IMR-90 (cell line): ENCODE data around the gene GRB10. TPM values are rescaled to one million over a fixed set of nuclear protein-coding genes. Genes with fewer than 3 reads are reported as not detected.

Experiments
- ATAC-seq: fragments of 200-7000 bp; cut with Tn5 transposase; 2 replicates; pipeline ENCODE4 v1.9.1; 2020; ENCODE audit warnings: low read depth, mild to moderate bottlenecking, moderate library complexity
- BruUV-seq: library from RNA; stranded (reverse); fragments of 400-500 nt; replicated peaks from 2 replicates; lab custom pipeline; 2021; lab: Mats Ljungman, UMichigan
- CTCF ChIA-PET: fragments of 300-600 bp; formaldehyde crosslinking; extraction: SDS; loops from one replicate; lab custom pipeline; 2021; ENCODE audit warnings: antibody characterized with exemption; lab: Yijun Ruan, JAX
- POLR2A ChIA-PET: fragments of 300-600 bp; sonication (Branson Sonifier 250); formaldehyde crosslinking; loops from one replicate; lab custom pipeline; 2022; ENCODE audit warnings: antibody characterized with exemption; ENCODE audit not compliant: unreplicated experiment; lab: Charles Lee
- DNase-seq: peaks from one replicate; pipeline ENCODE4 v3.0.0; 2013
- H2AFZ ChIP-seq: replicated peaks from 2 replicates; pipeline ENCODE3; 2013; ENCODE audit warnings: low read length, mild to moderate bottlenecking; ENCODE audit not compliant: poor library complexity
- H2AK5ac ChIP-seq: 2 replicates; pipeline ENCODE4 v1.6.1; 2013; ENCODE audit warnings: low read depth, low read length, inconsistent platforms
- H2AK9ac ChIP-seq: replicated peaks from 2 replicates; pipeline ENCODE3; 2013; ENCODE audit warnings: mild to moderate bottlenecking, low read depth, low read length, moderate library complexity; ENCODE audit not compliant: poor library complexity
- H2BK120ac ChIP-seq: 2 replicates; pipeline ENCODE4 v1.6.1; 2013; ENCODE audit warnings: low read depth, low read length, inconsistent platforms
- H2BK15ac ChIP-seq: 3 replicates; pipeline ENCODE4 v1.6.1; 2013; ENCODE audit warnings: low read depth, low read length, inconsistent platforms
- H2BK20ac ChIP-seq: 2 replicates; pipeline ENCODE4 v1.6.1; 2013; ENCODE audit warnings: low read depth, mild to moderate bottlenecking, inconsistent platforms, low read length, moderate library complexity
- H2BK5ac ChIP-seq: 2 replicates; pipeline ENCODE4 v1.6.1; 2013; ENCODE audit warnings: mild to moderate bottlenecking, low read depth, low read length, inconsistent platforms; ENCODE audit not compliant: poor library complexity, severe bottlenecking
- H3K14ac ChIP-seq: replicated peaks from 2 replicates; pipeline ENCODE4 v1.6.1; 2013; ENCODE audit warnings: low read depth, low read length, inconsistent platforms
- H3K18ac ChIP-seq: 2 replicates; pipeline ENCODE4 v1.6.1; 2013; ENCODE audit warnings: low read depth, low read length, control low read depth
- H3K23ac ChIP-seq: 2 replicates; pipeline ENCODE4 v1.6.1; 2013; ENCODE audit warnings: low read depth, low read length, inconsistent platforms
- H3K27ac ChIP-seq: 2 replicates; pipeline ENCODE4 v1.5.1; 2013; ENCODE audit warnings: mild to moderate bottlenecking, control low read depth, low read length; ENCODE audit not compliant: insufficient read depth
- H3K27me3 ChIP-seq: 2 replicates; pipeline ENCODE4 v1.6.1; 2013; ENCODE audit warnings: low read length; ENCODE audit not compliant: control insufficient read depth, insufficient read depth
- H3K36me3 ChIP-seq: 2 replicates; pipeline ENCODE4 v1.6.1; 2013; ENCODE audit warnings: low read length, mixed read lengths; ENCODE audit not compliant: control insufficient read depth, insufficient read depth
- H3K4ac ChIP-seq: 2 replicates; pipeline ENCODE4 v1.6.1; 2013; ENCODE audit warnings: low read depth, low read length, inconsistent platforms
- H3K4me1 ChIP-seq: 2 replicates; pipeline ENCODE4 v1.6.1; 2013; ENCODE audit warnings: low read length, mixed read lengths; ENCODE audit not compliant: control insufficient read depth, insufficient read depth
- H3K4me2 ChIP-seq: 2 replicates; pipeline ENCODE4 v1.6.1; 2013; ENCODE audit warnings: low read depth, mild to moderate bottlenecking, control low read depth, low read length, moderate library complexity
- H3K4me3 ChIP-seq: 2 replicates; pipeline ENCODE4 v1.5.1; 2013; ENCODE audit warnings: low read depth, mild to moderate bottlenecking, control low read depth, low read length, moderate library complexity; ENCODE audit not compliant: insufficient read depth
- H3K56ac ChIP-seq: 2 replicates; pipeline ENCODE4 v1.6.1; 2013; ENCODE audit warnings: low read length, inconsistent platforms; ENCODE audit not compliant: insufficient read depth; ENCODE audit errors: extremely low read depth
- H3K79me1 ChIP-seq, 2 experiments: 2 replicates each; pipeline ENCODE4 v1.6.1; 2013; ENCODE audit warnings: low read length in 2 of 2, inconsistent platforms in 1 of 2, low read depth in 1 of 2
- H3K9ac ChIP-seq: 2 replicates; pipeline ENCODE4 v1.6.1; 2013; ENCODE audit warnings: low read depth, low read length, control low read depth
- H3K9me1 ChIP-seq: 2 replicates; pipeline ENCODE4 v1.6.1; 2013; ENCODE audit warnings: low read length, inconsistent platforms; ENCODE audit not compliant: insufficient read depth
- H3K9me3 ChIP-seq: 2 replicates; pipeline ENCODE4 v1.6.1; 2013; ENCODE audit warnings: low read length; ENCODE audit not compliant: control insufficient read depth, insufficient read depth
- H4K20me1 ChIP-seq: 2 replicates; pipeline ENCODE4 v1.6.1; 2013; ENCODE audit warnings: low read length, inconsistent platforms; ENCODE audit not compliant: insufficient read depth
- H4K5ac ChIP-seq: 2 replicates; pipeline ENCODE4 v1.6.1; 2013; ENCODE audit warnings: mild to moderate bottlenecking, low read depth, low read length, control low read depth
- H4K8ac ChIP-seq, 2 experiments: 2 replicates each; pipeline ENCODE4 v1.6.1; 2013; ENCODE audit warnings: low read depth in 2 of 2, low read length in 2 of 2, control low read depth in 1 of 2, inconsistent platforms in 1 of 2
- H4K91ac ChIP-seq: 2 replicates; pipeline ENCODE4 v1.6.1; 2013; ENCODE audit warnings: low read depth, low read length, inconsistent platforms; ENCODE audit not compliant: insufficient read depth
- BHLHE40 ChIP-seq: fragments of 150-350 bp; IDR thresholded peaks from 2 replicates; pipeline ENCODE4 v1.6.1; 2016; ENCODE audit warnings: mild to moderate bottlenecking, low read depth, low read length
- CEBPB ChIP-seq: IDR thresholded peaks from 2 replicates; pipeline ENCODE4 v1.6.1; 2012; ENCODE audit warnings: low read depth, low read length, improper control_type of control experiment
- CHD1 ChIP-seq: IDR thresholded peaks from 2 replicates; pipeline ENCODE4 v1.6.1; 2012; ENCODE audit warnings: low read depth, low read length, improper control_type of control experiment
- CTCF ChIP-seq: conservative IDR thresholded peaks from 2 replicates; pipeline ENCODE4 v1.5.1; 2012; ENCODE audit warnings: mild to moderate bottlenecking, low read depth, low read length, improper control_type of control experiment
- ELK1 ChIP-seq: fragments of 150-350 bp; IDR thresholded peaks from 2 replicates; pipeline ENCODE4 v1.6.1; 2016; ENCODE audit warnings: low read depth, mild to moderate bottlenecking, low read length, moderate library complexity, borderline replicate concordance
- FOS ChIP-seq: fragments of 150-350 bp; IDR thresholded peaks from 2 replicates; pipeline ENCODE4 v1.6.1; 2016; ENCODE audit warnings: low read depth, low read length
- MAFK ChIP-seq: IDR thresholded peaks from 2 replicates; pipeline ENCODE4 v1.6.1; 2012; ENCODE audit warnings: low read depth, low read length, improper control_type of control experiment
- MAZ ChIP-seq: IDR thresholded peaks from 2 replicates; pipeline ENCODE4 v1.6.1; 2012; ENCODE audit warnings: low read depth, mild to moderate bottlenecking, low read length, improper control_type of control experiment, moderate library complexity, borderline replicate concordance
- MXI1 ChIP-seq: IDR thresholded peaks from 2 replicates; pipeline ENCODE4 v1.6.1; 2012; ENCODE audit warnings: low read depth, mild to moderate bottlenecking, low read length, moderate library complexity, borderline replicate concordance
- NFE2L2 ChIP-seq: fragments of 150-350 bp; IDR thresholded peaks from 2 replicates; pipeline ENCODE4 v1.6.1; 2016; ENCODE audit warnings: low read depth, mild to moderate bottlenecking, low read length
- POLR2A ChIP-seq: IDR thresholded peaks from 2 replicates; pipeline ENCODE4 v1.6.1; 2012; ENCODE audit warnings: mild to moderate bottlenecking, low read depth, low read length
- RAD21 ChIP-seq: IDR thresholded peaks from 2 replicates; pipeline ENCODE4 v1.6.1; 2012; ENCODE audit warnings: low read length, improper control_type of control experiment
- RCOR1 ChIP-seq: IDR thresholded peaks from 2 replicates; pipeline ENCODE4 v1.6.1; 2012; ENCODE audit warnings: mild to moderate bottlenecking, low read length, improper control_type of control experiment; ENCODE audit not compliant: insufficient replicate concordance
- RFX5 ChIP-seq: IDR thresholded peaks from 2 replicates; pipeline ENCODE4 v1.8.0; 2012; ENCODE audit warnings: low read depth, mild to moderate bottlenecking, low read length, moderate library complexity
- SMC3 ChIP-seq: fragments of 150-350 bp; IDR thresholded peaks from 2 replicates; pipeline ENCODE4 v1.6.1; 2016; ENCODE audit warnings: low read depth, mild to moderate bottlenecking, antibody characterized with exemption, low read length, moderate library complexity
- USF2 ChIP-seq: fragments of 150-350 bp; IDR thresholded peaks from 2 replicates; pipeline ENCODE4 v1.6.1; 2017; ENCODE audit warnings: mild to moderate bottlenecking, antibody characterized with exemption, low read length, low read depth
- WGBS, 2 experiments: methylation state at CpG; one replicate each; pipeline versions ENCODE4 v1.1.5 to v1.1.7; 2013; ENCODE audit warnings: missing lambda C conversion rate in 2 of 2; ENCODE audit not compliant: insufficient read length in 1 of 2; ENCODE audit errors: extremely low coverage in 2 of 2; 5-methylcytosine and 5-hydroxymethylcytosine counted together
- dilution Hi-C: fragments of 300-500 bp; cut with HindIII; formaldehyde crosslinking; loops from one replicate; pipeline ENCODE4 v1.14.3; 2018; ENCODE audit warnings: low sequenced_read_pairs; ENCODE audit not compliant: unreplicated experiment
- in situ Hi-C: fragments of 300-500 bp; cut with MboI; formaldehyde crosslinking; loops from 3 replicates; pipeline ENCODE4 v1.14.3; 2019; ENCODE audit warnings: low sequenced_read_pairs, inconsistent platforms, mixed read lengths
- intact Hi-C: fragments of 100-400 bp; cut with micrococcal nuclease; formaldehyde crosslinking; loops from 2 replicates; pipeline ENCODE4 v1.10.0; 2022
- polyA plus RNA-seq, 3 experiments: library from polyadenylated mRNA; depleted of rRNA; stranded (reverse); fragments of >200 nt; gene quantifications; 2 replicates each; pipeline ENCODE4 v1.2.3, GENCODE V29; 2012; ENCODE audit warnings: low replicate concordance in 1 of 3
- total RNA-seq: library from RNA; depleted of rRNA; stranded (reverse); fragments of >200 nt; gene quantifications from 2 replicates; pipeline ENCODE4 v1.2.3, GENCODE V29; 2012

Gene GRB10
- total and polyA plus RNA-seq, 2 of the 4 experiments (the other 2 are of a cell fraction): 6.3 to 15.1 TPM

GRCh38 chr7:50673096-50673495 lies 109.6 kb downstream of the GRB10 start:
- H2BK120ac ChIP-seq: no peak overlapping the region
- H2AK9ac ChIP-seq: no peak overlapping the region
- H2BK20ac ChIP-seq: no peak overlapping the region
- in situ Hi-C loops: no loop called here
- peaks cover 5% of the 10 kb centered on the region; the same call in 1 of the 2 replicates for H3K9me1 ChIP-seq
- 83% methylated on average over 3 of the region's 10 CpGs; no CpG with 5 or more reads in 1 of the 2 experiments for WGBS, 2 experiments
- H2AFZ ChIP-seq: no peak overlapping the region
- H3K4me2 ChIP-seq: no peak overlapping the region
- peaks cover under 1% of the 10 kb centered on the region; the same call in 1 of the 2 replicates for H3K4me1 ChIP-seq
- no peak overlapping the region for H3K9ac ChIP-seq
- ChIA-PET POLR2A (no interaction called here), CTCF (no interaction called here)
- no peak overlapping the region for H4K8ac ChIP-seq
- no peak overlapping the region for H3K14ac ChIP-seq
- no peak overlapping the region for H3K4me3 ChIP-seq
- no peak overlapping the region for H3K18ac ChIP-seq
- TF ChIP-seq USF2 (no peak), CEBPB (no peak), RCOR1 (no peak), RAD21 (no peak), CHD1 (no peak), RFX5 (no peak), SMC3 (no peak), CTCF (no peak), MXI1 (no peak), MAFK (no peak), ELK1 (no peak), NFE2L2 (no peak), POLR2A (no peak), BHLHE40 (no peak), MAZ (no peak), FOS (no peak)
- H3K36me3 ChIP-seq: peaks cover 34% of the 10 kb centered on the region
- no peak overlapping the region for H3K27ac ChIP-seq
- H3K23ac ChIP-seq: no peak overlapping the region
- dilution Hi-C loops: no loop called here
- H2BK5ac ChIP-seq: no peak overlapping the region
- intact Hi-C loops: no loop called here
- H4K20me1 ChIP-seq: peaks cover 16% of the 10 kb centered on the region; the same call in 1 of the 2 replicates
- no peak overlapping the region for H3K4ac ChIP-seq
- no peak overlapping the region for H2BK15ac ChIP-seq
- no peak overlapping the region for H4K5ac ChIP-seq
- H3K9me3 ChIP-seq: no peaks in the 10 kb centered on the region; the same call in 1 of the 2 replicates
- H2AK5ac ChIP-seq: no peak overlapping the region
- no peak for DNase-seq
- H3K79me1 ChIP-seq: peaks cover 3 to 14% of the 10 kb centered on the region in 2 experiments; a peak in 2 of 4 replicates
- H3K56ac ChIP-seq: no peak overlapping the region
- no peak overlapping the region for H4K91ac ChIP-seq
- no TSS peak for BruUV-seq
- H3K27me3 ChIP-seq: no peaks in the 10 kb centered on the region
- ATAC-seq: no peak
